NB4 (cell line): ENCODE measurements around the gene SLC25A17.

Experiments
- CTCF ChIP-seq: IDR thresholded peaks from one replicate; pipeline ENCODE4 v1.5.1; 2012; ENCODE audit warnings: low read depth, low read length
- POLR2A ChIP-seq: IDR thresholded peaks from 2 replicates; pipeline ENCODE4 v1.6.1; 2011; ENCODE audit warnings: mild to moderate bottlenecking; ENCODE audit not compliant: insufficient read length; ENCODE audit errors: extremely low read depth

- no peak for TF ChIP-seq POLR2A
- no peak for TF ChIP-seq CTCF
Measured at GRCh38 chr22:40855979-40856512, 36.9 kb upstream of the SLC25A17 start.
